Naive B cell (primary cell): ENCODE results near the gene DNAJC25. TPM values are rescaled to one million over a fixed set of nuclear protein-coding genes. Genes with fewer than 3 reads are reported as not detected.
"Not testable (repeated sequence)": the region's sequence is repeated elsewhere in the genome, so short reads cannot be mapped to it uniquely, and the experiment has no call there.

Experiments used
- ATAC-seq, 2 donors: fragments of 150-1000 bp; cut with Tn5 transposase; 2 replicates each; pipeline ENCODE4 v1.10.0; 2021; ENCODE audit warnings: low read depth in 2 of 2, mild to moderate bottlenecking in 2 of 2, moderate library complexity in 2 of 2
- DNase-seq: peaks from one replicate; pipeline ENCODE4 v3.0.0; 2022
- H3K27ac Mint-ChIP-seq, 6 donors: one replicate each; pipeline ENCODE4 v1.8.0; 2020 to 2022; ENCODE audit warnings: mild to moderate bottlenecking in 6 of 6, mixed read lengths in 6 of 6, moderate library complexity in 5 of 6, inconsistent platforms in 2 of 6
- H3K27me3 Mint-ChIP-seq, 3 donors: one replicate each; pipeline ENCODE4 v1.8.0; 2021 to 2022; ENCODE audit warnings: mixed read lengths in 3 of 3, mild to moderate bottlenecking in 1 of 3
- H3K36me3 Mint-ChIP-seq, 2 donors: one replicate each; pipeline ENCODE4 v1.8.0; 2020 to 2022; ENCODE audit warnings: mixed read lengths in 2 of 2, inconsistent platforms in 1 of 2, mild to moderate bottlenecking in 1 of 2
- H3K4me1 Mint-ChIP-seq, 3 donors: one replicate each; pipeline ENCODE4 v1.8.0; 2020 to 2022; ENCODE audit warnings: mixed read lengths in 3 of 3, inconsistent platforms in 1 of 3, mild to moderate bottlenecking in 1 of 3, moderate library complexity in 1 of 3
- H3K4me3 Mint-ChIP-seq, 8 donors: one replicate each; pipeline ENCODE4 v1.8.0; 2020 to 2022; ENCODE audit warnings: mild to moderate bottlenecking in 8 of 8, mixed read lengths in 8 of 8, moderate library complexity in 8 of 8, inconsistent platforms in 2 of 8
- H3K9me3 Mint-ChIP-seq, 7 donors: one replicate each; pipeline ENCODE4 v1.8.0; 2020 to 2022; ENCODE audit warnings: mixed read lengths in 7 of 7, mild to moderate bottlenecking in 5 of 7, inconsistent platforms in 2 of 7, moderate library complexity in 1 of 7
- polyA plus RNA-seq, 6 donors: library from polyadenylated mRNA; unstranded; fragments of 300-500 nt; fragmentation: Illumina TruSeq; gene quantifications; one replicate each; pipeline ENCODE4 v1.2.3, GENCODE V29; 2021; ENCODE audit warnings: low read depth in 6 of 6

The DNAJC25 gene
- polyA plus RNA-seq, 6 donors from 2014 or later, result 1.9 to 3.6 (median 2.5) TPM

GRCh38 chr9:111605041-111605559 lies 26.0 kb upstream of the DNAJC25 start:
- Mint-ChIP-seq H3K27ac (no peak overlapping the region), H3K36me3 (no peaks in the 10 kb centered on the region), H3K4me1 (peaks cover 0 to 1% (median 0%) of the 10 kb centered on the region in 3 donors), H3K9me3 (no peaks in the 10 kb centered on the region), H3K4me3 (no peak overlapping the region), H3K27me3 (peaks cover 30 to 41% (median 37%) of the 10 kb centered on the region in 3 donors)
- no peak for ATAC-seq
- DNase-seq, result no peak

GRCh38 chr9:111610149-111610548 lies 21.0 kb upstream of the DNAJC25 start:
- ATAC-seq (no peak), DNase-seq (no peak)
- H3K4me1 Mint-ChIP-seq, result no peaks in the 10 kb centered on the region
- no peak overlapping the region for H3K4me3 Mint-ChIP-seq
- H3K9me3 Mint-ChIP-seq, result no peaks in the 10 kb centered on the region
- no peak overlapping the region for H3K27ac Mint-ChIP-seq
- peaks cover 38 to 66% (median 60%) of the 10 kb centered on the region in 3 donors for H3K27me3 Mint-ChIP-seq
- H3K36me3 Mint-ChIP-seq, result no peaks in the 10 kb centered on the region

- H3K4me1 Mint-ChIP-seq, result no peaks in the 10 kb centered on the region
- DNase-seq (no peak), ATAC-seq (no peak)
- H3K36me3 Mint-ChIP-seq, result no peaks in the 10 kb centered on the region
- H3K9me3 Mint-ChIP-seq, result no peaks in the 10 kb centered on the region
- no peak overlapping the region for H3K27ac Mint-ChIP-seq
- peaks cover 37 to 73% (median 62%) of the 10 kb centered on the region in 3 donors for H3K27me3 Mint-ChIP-seq
- no peak overlapping the region for H3K4me3 Mint-ChIP-seq
Measured at GRCh38 chr9:111610845-111611244, 20.3 kb upstream of the DNAJC25 start.

- no peaks in the 10 kb centered on the region for H3K36me3 Mint-ChIP-seq
- H3K27me3 Mint-ChIP-seq, result peaks cover 36 to 71% (median 69%) of the 10 kb centered on the region in 3 donors
- no peak overlapping the region for H3K27ac Mint-ChIP-seq
- ATAC-seq (no peak), DNase-seq (no peak)
- H3K4me1 Mint-ChIP-seq, result no peaks in the 10 kb centered on the region
- no peak overlapping the region for H3K4me3 Mint-ChIP-seq
- no peaks in the 10 kb centered on the region for H3K9me3 Mint-ChIP-seq
Measured at GRCh38 chr9:111613436-111614040, 17.6 kb upstream of the DNAJC25 start.

- DNase-seq (no peak), ATAC-seq (no peak)
Measured at GRCh38 chr9:111615928-111616327, 15.2 kb upstream of the DNAJC25 start.

GRCh38 chr9:111617349-111617748 lies 13.8 kb upstream of the DNAJC25 start:
- not testable (repeated sequence) for ATAC-seq, H3K4me3 Mint-ChIP-seq, DNase-seq, H3K4me1 Mint-ChIP-seq, H3K36me3 Mint-ChIP-seq, H3K27ac Mint-ChIP-seq, H3K9me3 Mint-ChIP-seq
- H3K27me3 Mint-ChIP-seq, result peaks cover 37 to 43% (median 37%) of the 10 kb centered on the region in 3 donors

More at GRCh38 chr9:111615928-111616327, 15.2 kb upstream of the DNAJC25 start:
- H3K27ac Mint-ChIP-seq, result no peak overlapping the region
- no peak overlapping the region for H3K4me3 Mint-ChIP-seq
- no peaks in the 10 kb centered on the region for H3K36me3 Mint-ChIP-seq
- H3K9me3 Mint-ChIP-seq, result no peaks in the 10 kb centered on the region
- H3K27me3 Mint-ChIP-seq, result peaks cover 28 to 50% (median 46%) of the 10 kb centered on the region in 3 donors
- no peaks in the 10 kb centered on the region for H3K4me1 Mint-ChIP-seq

- DNase-seq (no peak), ATAC-seq (peak; percentile 33 to 52)
- no peaks in the 10 kb centered on the region for H3K36me3 Mint-ChIP-seq
- H3K27ac Mint-ChIP-seq, result no peak overlapping the region
- H3K4me1 Mint-ChIP-seq, result no peaks in the 10 kb centered on the region
- no peaks in the 10 kb centered on the region for H3K9me3 Mint-ChIP-seq
- peaks cover 12 to 21% (median 13%) of the 10 kb centered on the region in 3 donors for H3K27me3 Mint-ChIP-seq
- H3K4me3 Mint-ChIP-seq, result no peak overlapping the region
Measured at GRCh38 chr9:111621895-111622480, 9.1 kb upstream of the DNAJC25 start.

- no peaks in the 10 kb centered on the region for H3K36me3 Mint-ChIP-seq
- no peak for ATAC-seq
Measured at GRCh38 chr9:111622626-111623025, 8.5 kb upstream of the DNAJC25 start.

GRCh38 chr9:111627260-111627963 lies 3.7 kb upstream of the DNAJC25 start:
- ATAC-seq, result no peak
- no peaks in the 10 kb centered on the region for H3K9me3 Mint-ChIP-seq
- H3K27me3 Mint-ChIP-seq, result peaks cover 5 to 7% (median 6%) of the 10 kb centered on the region in 3 donors
- H3K36me3 Mint-ChIP-seq, result no peaks in the 10 kb centered on the region
- H3K4me1 Mint-ChIP-seq, result peaks cover 7 to 17% (median 17%) of the 10 kb centered on the region in 3 donors
- no peak overlapping the region for H3K27ac Mint-ChIP-seq
- no peak overlapping the region for H3K4me3 Mint-ChIP-seq
- DNase-seq, result no peak

More at GRCh38 chr9:111622626-111623025, 8.5 kb upstream of the DNAJC25 start:
- DNase-seq, result no peak
- Mint-ChIP-seq H3K4me3 (no peak overlapping the region), H3K4me1 (no peaks in the 10 kb centered on the region), H3K9me3 (no peaks in the 10 kb centered on the region), H3K27ac (no peak overlapping the region), H3K27me3 (peaks cover 12 to 21% (median 13%) of the 10 kb centered on the region in 3 donors)

- H3K4me1 Mint-ChIP-seq, result peaks cover 12 to 27% (median 27%) of the 10 kb centered on the region in 3 donors
- no peak overlapping the region for H3K27ac Mint-ChIP-seq
- ATAC-seq (no peak), DNase-seq (no peak)
- no peaks in the 10 kb centered on the region for H3K36me3 Mint-ChIP-seq
- H3K27me3 Mint-ChIP-seq, result peaks cover 0 to 6% (median 5%) of the 10 kb centered on the region in 3 donors
- H3K9me3 Mint-ChIP-seq, result no peaks in the 10 kb centered on the region
- H3K4me3 Mint-ChIP-seq, result peak overlapping the region in 1 of 8 donors; percentile 22
Measured at GRCh38 chr9:111628411-111628810, 2.7 kb upstream of the DNAJC25 start.

GRCh38 chr9:111630182-111630963 lies 761 bp upstream of the DNAJC25 start:
- peak; percentile 21 to 24 for ATAC-seq
- Mint-ChIP-seq H3K9me3 (no peaks in the 10 kb centered on the region), H3K27ac (peak overlapping the region in 5 of 6 donors; percentile 74 to 97 (median 93)), H3K27me3 (no peaks in the 10 kb centered on the region), H3K4me3 (peak overlapping the region; percentile 95 to 100 (median 97)), H3K4me1 (peaks cover 18 to 36% (median 34%) of the 10 kb centered on the region in 3 donors), H3K36me3 (no peaks in the 10 kb centered on the region)
- no peak for DNase-seq

- ATAC-seq (no peak), DNase-seq (no peak)
- Mint-ChIP-seq H3K4me3 (peak overlapping the region; percentile 95 to 100 (median 97)), H3K36me3 (no peaks in the 10 kb centered on the region), H3K9me3 (no peaks in the 10 kb centered on the region), H3K27me3 (no peaks in the 10 kb centered on the region), H3K4me1 (peaks cover 18 to 36% (median 34%) of the 10 kb centered on the region in 3 donors), H3K27ac (peak overlapping the region; percentile 84 to 97 (median 95))
Measured at GRCh38 chr9:111630964-111631213, 245 bp upstream of the DNAJC25 start.

GRCh38 chr9:111632060-111632459 lies 926 bp downstream of the DNAJC25 start:
- H3K36me3 Mint-ChIP-seq, result no peaks in the 10 kb centered on the region
- no peaks in the 10 kb centered on the region for H3K9me3 Mint-ChIP-seq
- DNase-seq (no peak), ATAC-seq (no peak)
- H3K4me1 Mint-ChIP-seq, result peaks cover 18 to 36% (median 34%) of the 10 kb centered on the region in 3 donors
- H3K27me3 Mint-ChIP-seq, result no peaks in the 10 kb centered on the region
- H3K27ac Mint-ChIP-seq, result peak overlapping the region; percentile 41 to 95 (median 93)
- H3K4me3 Mint-ChIP-seq, result peak overlapping the region; percentile 83 to 100 (median 92)
